ENCODE results near the gene C22orf23.

C22orf23 gene

DNA sequence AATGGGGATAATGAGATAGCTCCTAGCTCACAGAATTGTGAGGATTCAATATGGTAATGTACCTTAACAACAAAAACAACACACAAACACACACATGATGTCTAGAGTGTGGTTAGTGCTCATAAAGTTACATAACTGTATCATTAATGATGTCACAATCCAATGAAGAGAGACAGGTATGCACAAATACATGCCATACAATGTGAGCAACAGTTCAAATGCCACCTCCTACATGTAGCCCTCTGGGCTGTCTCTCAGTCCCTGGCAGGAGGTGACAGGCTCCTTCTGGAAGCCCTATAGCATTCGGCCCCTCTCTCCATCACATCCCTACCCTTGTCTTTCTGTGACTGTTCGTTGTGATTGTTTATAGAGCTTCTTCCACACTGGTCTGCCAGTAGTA is 55.6 kb downstream of the C22orf23 start:
- DNase-seq (ENCODE audit: low spot score), result no peak

DNA sequence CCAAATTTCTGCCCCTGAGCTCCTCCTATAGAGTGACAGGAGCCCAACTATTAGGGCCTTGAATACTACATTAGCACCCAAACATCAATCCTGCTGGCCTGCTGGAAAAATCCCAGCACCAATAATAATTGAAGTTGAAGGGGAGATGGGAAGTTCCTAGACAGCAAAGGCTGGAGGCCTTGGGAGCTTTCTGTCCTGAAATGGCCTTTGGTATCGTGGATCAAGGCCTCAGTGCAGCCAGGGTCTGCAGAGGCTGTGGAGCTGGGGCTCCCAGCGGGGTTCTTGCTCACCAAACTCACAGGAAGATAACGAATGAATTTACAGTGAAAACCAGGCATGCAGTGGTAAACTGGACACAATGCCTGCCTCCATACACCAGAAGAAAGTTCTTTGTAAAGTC is 56.5 kb downstream of the C22orf23 start:
- no peak for DNase-seq (ENCODE audit: low spot score)

DNA sequence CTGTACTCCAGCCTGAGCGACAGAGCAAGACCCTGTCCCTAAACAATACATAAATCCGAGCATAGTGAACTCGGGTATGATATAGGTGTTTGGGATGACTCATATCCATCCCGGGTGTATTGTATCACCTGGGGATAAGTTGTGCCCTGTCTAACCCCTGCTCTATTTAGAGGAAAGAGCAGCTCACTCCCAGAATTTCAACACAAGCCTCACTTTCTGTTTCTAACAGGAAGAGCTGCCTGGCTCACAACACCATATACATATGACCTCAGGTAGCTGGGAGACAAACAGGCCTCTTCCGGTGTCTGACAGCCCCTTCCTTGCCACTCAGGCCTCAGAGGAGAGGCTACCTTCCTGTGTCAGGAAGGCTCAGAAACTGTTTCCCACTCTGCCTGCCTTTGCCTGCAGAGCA is 57.2 kb downstream of the C22orf23 start:
- DNase-seq (ENCODE audit: low spot score), result peak; percentile 58

DNA sequence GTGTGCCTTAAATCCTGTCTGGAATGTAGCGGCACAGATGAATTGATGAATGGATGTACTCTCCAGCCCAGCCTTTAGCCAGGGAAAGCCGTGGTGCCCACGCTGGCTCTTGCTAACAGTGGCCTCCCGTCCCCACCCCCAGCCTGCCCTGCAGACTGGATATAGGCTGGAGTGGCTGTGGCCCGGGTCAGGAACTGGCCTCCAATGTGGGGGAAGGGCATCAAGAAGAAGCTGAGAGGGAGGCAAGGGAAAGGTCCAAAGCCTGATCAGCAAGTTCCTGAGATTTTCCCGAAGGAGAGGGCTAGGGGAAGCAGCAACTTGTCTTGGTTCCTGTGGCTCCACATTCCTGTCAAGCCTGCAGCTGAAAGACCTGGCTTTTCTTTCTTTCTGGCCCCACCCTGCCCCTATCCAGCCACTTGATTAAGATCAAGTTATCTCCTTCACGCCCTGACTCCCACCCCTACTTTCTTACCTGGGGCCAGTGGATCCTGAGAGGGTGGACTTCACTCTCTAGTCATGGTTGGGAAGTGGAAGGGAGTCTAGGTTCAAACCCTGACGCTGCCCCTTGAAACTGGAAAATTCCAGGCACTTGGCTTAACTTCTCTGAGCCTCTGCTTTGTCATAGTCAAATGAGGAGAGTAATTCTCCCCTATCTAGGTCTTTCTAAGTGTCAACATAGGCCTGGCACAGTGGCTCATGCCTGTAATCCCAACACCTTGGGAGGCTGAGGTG is 58.3 kb downstream of the C22orf23 start:
- DNase-seq (ENCODE audit: low spot score), result no peak

DNA sequence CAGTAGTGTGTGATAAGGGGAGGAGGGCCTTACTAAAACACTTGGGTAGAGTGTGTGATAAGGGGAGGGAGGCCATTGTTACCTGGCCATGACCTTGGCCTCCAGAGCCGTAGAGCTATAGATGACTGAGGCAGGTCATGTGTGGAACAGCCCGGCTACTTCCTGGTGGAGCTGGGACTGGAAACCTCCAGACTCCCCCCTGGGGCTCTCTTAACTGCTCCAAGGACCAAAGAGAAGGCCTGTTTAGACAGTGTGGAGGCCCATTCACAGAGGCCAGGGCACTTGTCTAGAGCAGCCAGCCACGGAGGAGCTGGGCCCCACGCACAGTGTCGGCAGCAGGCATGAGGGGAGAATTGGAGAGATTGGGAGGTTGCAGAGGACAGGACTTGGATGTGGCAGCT is 59.8 kb downstream of the C22orf23 start:
- DNase-seq (ENCODE audit: low spot score), result no peak

Data from CD4-positive, alpha-beta T cell treated with Interleukin-2 at 100 ng/mL for 4 hours (primary cell).